Testis (tissue), 2 donors: Measurements from ENCODE around the gene TMTC4.

Experiments used
- CTCF ChIP-seq, 3 experiments: fragments of 450-650 bp in 2 of 3; fragments of 200-600 bp in 1 of 3; sonication (generic) in 1 of 3; IDR thresholded peaks; one replicate each; pipeline ENCODE4 v1.5.1; 2016 to 2019; ENCODE audit warnings: antibody characterized with exemption in 3 of 3, mild to moderate bottlenecking in 2 of 3, moderate library complexity in 1 of 3
- POLR2A ChIP-seq: fragments of 450-650 bp; IDR thresholded peaks from one replicate; pipeline ENCODE4 v1.6.1; 2017; ENCODE audit warnings: antibody characterized with exemption, mild to moderate bottlenecking, moderate library complexity

DNA sequence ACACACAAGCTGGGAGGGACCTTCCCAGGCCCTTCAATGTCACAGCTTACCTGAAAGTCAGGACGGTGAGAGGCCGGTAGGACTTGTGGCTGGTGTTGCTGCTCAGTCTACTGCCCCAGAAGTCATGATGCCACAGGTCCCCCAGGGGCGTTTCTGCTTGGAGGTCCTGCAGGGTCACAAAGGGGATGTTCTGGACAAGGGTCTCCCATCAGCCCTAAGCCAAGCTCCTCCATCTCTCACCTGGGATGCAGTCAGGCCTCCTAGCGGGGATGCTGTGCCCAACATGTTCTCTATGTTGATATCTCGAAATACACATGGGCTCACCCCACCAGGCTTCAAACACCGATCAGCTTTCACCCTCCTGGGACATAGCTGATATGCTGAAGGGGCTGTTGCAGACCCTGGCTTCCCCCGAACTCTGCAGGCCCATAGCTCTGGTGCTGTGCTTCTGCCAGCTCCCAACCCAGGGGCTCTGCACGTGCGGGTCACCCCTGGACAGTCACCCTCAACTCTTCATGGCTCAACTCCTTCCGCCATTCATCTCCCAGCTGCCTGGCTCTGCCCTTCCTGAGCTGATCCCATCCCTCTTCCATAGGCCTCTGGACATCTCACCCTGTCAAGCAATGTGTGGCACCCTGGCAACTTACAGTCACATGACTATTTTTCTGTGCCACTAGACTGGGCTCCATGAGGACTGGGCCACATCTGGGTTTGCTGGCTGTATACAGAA is 10.3 kb downstream of the TMTC4 start:
- no peak for TF ChIP-seq CTCF (IDR thresholded peaks at IDR 0.05)
- TF ChIP-seq POLR2A: no peak
